ENCODE results near the gene TRAPPC1.

DNA sequence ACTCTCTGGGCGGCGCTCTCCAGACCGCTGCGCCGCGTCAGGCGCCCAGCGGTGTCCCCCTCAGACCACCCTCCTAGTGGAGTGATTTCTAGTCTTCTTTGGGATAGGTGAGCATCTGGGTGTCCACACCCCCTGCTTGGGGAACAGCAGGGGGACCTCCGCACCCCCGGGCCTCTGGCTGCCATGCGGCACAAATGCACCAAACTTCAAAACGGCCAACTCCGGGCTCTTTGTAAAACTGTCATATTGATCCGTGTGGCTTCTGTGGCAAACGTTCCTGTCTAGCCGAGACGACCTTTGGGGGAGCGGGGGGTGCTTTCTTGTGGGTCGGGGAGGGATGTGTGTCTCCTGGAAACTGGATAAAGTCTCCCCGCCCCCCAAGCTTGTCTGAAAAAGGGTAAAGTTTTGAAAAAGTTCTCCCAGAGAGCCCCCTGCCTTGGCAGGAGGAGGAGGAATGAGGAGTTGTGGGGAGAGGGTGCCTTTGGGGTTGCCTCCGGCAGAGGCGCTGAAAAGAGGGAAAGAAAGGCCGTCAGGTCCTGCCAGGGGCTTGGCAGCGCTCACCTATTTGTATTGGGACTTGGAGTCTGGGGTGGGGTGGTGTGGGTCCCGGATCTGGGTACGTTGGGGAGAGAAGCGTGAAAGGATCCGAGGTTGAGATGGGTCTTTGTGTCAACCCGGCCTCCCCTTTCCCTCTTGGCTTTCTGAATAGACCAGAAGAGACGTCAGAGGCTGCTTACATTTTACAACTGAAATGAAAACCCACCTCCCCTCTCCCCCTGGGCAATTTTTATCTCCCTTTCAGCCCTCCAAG, 45.3 kb downstream of the TRAPPC1 start:
- TF ChIP-seq, protein P1, sequence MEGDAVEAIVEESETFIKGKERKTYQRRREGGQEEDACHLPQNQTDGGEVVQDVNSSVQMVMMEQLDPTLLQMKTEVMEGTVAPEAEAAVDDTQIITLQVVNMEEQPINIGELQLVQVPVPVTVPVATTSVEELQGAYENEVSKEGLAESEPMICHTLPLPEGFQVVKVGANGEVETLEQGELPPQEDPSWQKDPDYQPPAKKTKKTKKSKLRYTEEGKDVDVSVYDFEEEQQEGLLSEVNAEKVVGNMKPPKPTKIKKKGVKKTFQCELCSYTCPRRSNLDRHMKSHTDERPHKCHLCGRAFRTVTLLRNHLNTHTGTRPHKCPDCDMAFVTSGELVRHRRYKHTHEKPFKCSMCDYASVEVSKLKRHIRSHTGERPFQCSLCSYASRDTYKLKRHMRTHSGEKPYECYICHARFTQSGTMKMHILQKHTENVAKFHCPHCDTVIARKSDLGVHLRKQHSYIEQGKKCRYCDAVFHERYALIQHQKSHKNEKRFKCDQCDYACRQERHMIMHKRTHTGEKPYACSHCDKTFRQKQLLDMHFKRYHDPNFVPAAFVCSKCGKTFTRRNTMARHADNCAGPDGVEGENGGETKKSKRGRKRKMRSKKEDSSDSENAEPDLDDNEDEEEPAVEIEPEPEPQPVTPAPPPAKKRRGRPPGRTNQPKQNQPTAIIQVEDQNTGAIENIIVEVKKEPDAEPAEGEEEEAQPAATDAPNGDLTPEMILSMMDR (IDR thresholded peaks at IDR 0.05), result no peak
- TF ChIP-seq POLR2A (IDR thresholded peaks at IDR 0.05), result peak in 1 of 3 donors; percentile 2
